PC-3 (cell line): ENCODE results near the gene SKIC2. TPM values are rescaled to one million over a fixed set of nuclear protein-coding genes. Genes with fewer than 3 reads are reported as not detected.
"Not testable (repeated sequence)": the region's sequence is repeated elsewhere in the genome, so short reads cannot be mapped to it uniquely, and the experiment has no call there.

Experiments used
- ATAC-seq: fragments of 200-7000 bp; cut with Tn5 transposase; 2 replicates; pipeline ENCODE4 v1.9.1; 2020; ENCODE audit warnings: mild to moderate bottlenecking, moderate library complexity
- Bru-seq: library from RNA; stranded (reverse); fragments of 400-500 nt; gene quantifications from one replicate; lab custom pipeline; 2021; lab: Mats Ljungman, UMichigan
- BruChase-seq, 2 experiments: library from RNA; stranded (reverse); fragments of 400-500 nt; gene quantifications; one replicate each; lab custom pipeline; 2021; lab: Mats Ljungman, UMichigan
- BruUV-seq: library from RNA; stranded (reverse); fragments of 400-500 nt; replicated peaks from 2 replicates; lab custom pipeline; 2021; lab: Mats Ljungman, UMichigan
- CTCF ChIA-PET: fragments of 300-600 bp; sonication (Branson Sonifier 250); formaldehyde crosslinking; loops from one replicate; lab custom pipeline; 2022; ENCODE audit warnings: antibody characterized with exemption; lab: Charles Lee
- POLR2A ChIA-PET: fragments of 300-600 bp; sonication (Branson Sonifier 250); formaldehyde crosslinking; loops from one replicate; lab custom pipeline; 2022; ENCODE audit warnings: antibody characterized with exemption; ENCODE audit not compliant: unreplicated experiment; lab: Charles Lee
- DNase-seq: peaks from one replicate; pipeline ENCODE4 v3.0.0-alpha.2; 2015
- H2AFZ ChIP-seq: fragments of 300-600 bp; sonication (generic); 2 replicates; pipeline ENCODE4 v1.6.0; 2016; ENCODE audit warnings: antibody characterized with exemption, low read length
- H3F3A ChIP-seq: fragments of 300-600 bp; sonication (generic); one replicate; pipeline ENCODE4 v1.6.0; 2017; ENCODE audit warnings: antibody characterized with exemption, low read length, control low read depth, mild to moderate bottlenecking; ENCODE audit not compliant: unreplicated experiment
- H3K27ac ChIP-seq: fragments of 300-600 bp; sonication (generic); 2 replicates; pipeline ENCODE4 v1.5.1; 2016; ENCODE audit warnings: mild to moderate bottlenecking, low read length
- H3K27me3 ChIP-seq: fragments of 300-600 bp; sonication (generic); 2 replicates; pipeline ENCODE4 v1.6.1; 2016; ENCODE audit warnings: low read length, mixed read lengths
- H3K36me3 ChIP-seq: fragments of 300-600 bp; sonication (generic); 2 replicates; pipeline ENCODE4 v1.6.1; 2016; ENCODE audit warnings: low read depth, mixed run types, low read length, mixed read lengths
- H3K4me1 ChIP-seq: fragments of 300-600 bp; sonication (generic); 2 replicates; pipeline ENCODE4 v1.5.1; 2016; ENCODE audit warnings: low read length; ENCODE audit not compliant: insufficient read depth
- H3K4me2 ChIP-seq: fragments of 300-600 bp; sonication (generic); 2 replicates; pipeline ENCODE4 v1.6.0; 2016; ENCODE audit warnings: low read length
- H3K4me3 ChIP-seq: fragments of 300-600 bp; sonication (generic); 2 replicates; pipeline ENCODE4 v1.5.1; 2016; ENCODE audit warnings: mild to moderate bottlenecking, low read length, mixed read lengths
- H3K79me2 ChIP-seq: fragments of 300-600 bp; sonication (generic); 2 replicates; pipeline ENCODE4 v1.6.1; 2017; ENCODE audit warnings: low read length, mixed read lengths
- H3K9ac ChIP-seq: fragments of 300-600 bp; sonication (generic); 2 replicates; pipeline ENCODE4 v1.6.0; 2016; ENCODE audit warnings: mild to moderate bottlenecking, low read length
- H3K9me2 ChIP-seq: fragments of 300-600 bp; sonication (generic); replicated peaks from 2 replicates; pipeline ENCODE4 v1.6.1; 2016; ENCODE audit warnings: mixed run types, low read length, mixed read lengths
- H3K9me3 ChIP-seq: fragments of 300-600 bp; sonication (generic); 2 replicates; pipeline ENCODE4 v1.6.1; 2016; ENCODE audit warnings: low read length, mixed read lengths
- H4K20me1 ChIP-seq: fragments of 300-600 bp; sonication (generic); 2 replicates; pipeline ENCODE4 v1.6.1; 2016; ENCODE audit warnings: low read length, mixed read lengths
- EZH2 ChIP-seq: fragments of 300-600 bp; sonication (generic); IDR thresholded peaks from one replicate; pipeline ENCODE4 v1.6.1; 2017; ENCODE audit warnings: antibody characterized with exemption, mild to moderate bottlenecking, low read length; ENCODE audit not compliant: unreplicated experiment
- EZH2phosphoT487 ChIP-seq: fragments of 300-600 bp; sonication (generic); IDR thresholded peaks from 2 replicates; pipeline ENCODE4 v1.6.1; 2018; ENCODE audit warnings: mild to moderate bottlenecking, antibody characterized with exemption, low read length, borderline replicate concordance
- intact Hi-C: fragments of 100-400 bp; cut with micrococcal nuclease; formaldehyde crosslinking; loops from 2 replicates; pipeline ENCODE4 v1.9.0; 2023
- long read RNA-seq: library from polyadenylated mRNA; unstranded; transcript quantifications from one replicate; pipeline ENCODE4 v2.0.0, GENCODE V29; 2021; ENCODE audit not compliant: unreplicated experiment
- total RNA-seq: library from RNA; depleted of rRNA; stranded (reverse); fragments of >200 nt; gene quantifications from 2 replicates; pipeline ENCODE4 v1.2.3, GENCODE V29; 2014; rRNA removed
- TF ChIP-seq, protein P1 (sequence below): fragments of 300-600 bp; sonication (generic); conservative IDR thresholded peaks from 2 replicates; pipeline ENCODE4 v1.5.1; 2017; ENCODE audit warnings: antibody characterized with exemption, low read depth, mild to moderate bottlenecking, low read length

The SKIC2 gene
- total RNA-seq (81.9 and 95.0 TPM in 2 replicates), Bru-seq, nascent RNA (percentile 79 among the genes with signal in this experiment), BruChase-seq, experiment 1, labeled RNA remaining after a 6-hour chase (percentile 92 among the genes with signal in this experiment), BruChase-seq, experiment 2, labeled RNA remaining after a 2-hour chase (percentile 82 among the genes with signal in this experiment)
- long read RNA-seq, transcript SKIV2L-201 (28 exons, 3,894 nt), result major isoform, 58 of 212 reads
- long read RNA-seq, partial matches to known transcripts, result 98 of 212 reads
- long read RNA-seq, other reads (novel, unspliced or antisense), result 56 of 212 reads

DNA sequence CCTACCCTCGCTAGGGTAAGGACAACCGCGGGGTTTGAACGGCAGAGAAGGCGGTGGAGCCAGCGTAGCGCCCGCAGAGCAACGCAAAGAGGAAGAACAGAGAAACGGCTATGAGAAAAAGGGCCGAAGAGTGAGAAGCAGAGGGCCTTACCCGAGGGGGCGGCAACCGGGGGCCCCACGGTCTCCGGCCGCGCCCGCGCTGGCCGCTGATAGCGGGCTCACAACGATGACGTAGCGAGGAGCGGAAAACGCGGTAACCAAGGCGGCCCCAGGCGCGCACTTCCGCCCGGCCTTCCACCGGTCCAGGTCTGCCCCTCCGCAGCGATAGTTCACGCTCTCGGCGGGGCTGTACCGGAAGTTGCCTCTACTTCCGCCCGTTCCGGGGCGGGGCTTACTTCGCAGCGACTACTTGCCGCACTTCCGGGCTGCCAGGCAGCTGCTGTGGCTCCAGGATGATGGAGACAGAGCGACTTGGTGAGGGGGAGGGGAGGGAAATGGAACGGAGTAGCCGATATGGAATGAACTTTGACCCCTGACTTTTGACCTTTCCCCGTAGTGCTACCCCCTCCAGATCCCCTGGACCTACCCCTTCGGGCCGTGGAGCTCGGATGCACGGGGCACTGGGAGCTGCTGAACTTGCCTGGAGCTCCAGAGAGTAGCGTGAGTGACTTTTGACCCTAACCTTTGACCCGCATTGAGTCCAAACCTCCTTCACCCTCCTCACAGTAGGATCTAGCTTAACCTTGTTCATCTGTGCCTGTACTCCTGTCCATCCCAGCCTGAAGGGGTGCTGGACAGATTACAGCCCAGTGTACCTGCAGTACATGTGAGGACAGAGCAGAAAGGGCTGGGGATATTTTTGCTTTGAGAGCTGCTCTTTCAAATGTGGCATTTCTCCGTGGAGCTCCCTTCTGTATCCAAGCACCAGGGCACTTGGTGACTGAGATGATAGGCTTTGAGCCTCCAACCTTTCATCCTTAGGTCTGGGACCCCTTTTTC is at the start of gene SKIC2, which contains the start of gene NELFE:
SKIC2 (plus strand) TSS at position 435 of the 999 bp plus-strand sequence; CDS start at position 453, 18 bp downstream.
NELFE (minus strand) TSS at position 231 of the 999 bp plus-strand sequence. CDS start 525 bp downstream, outside the sequence.
- H3K27me3 ChIP-seq, result no peaks in the 10 kb centered on the region
- peaks cover 38% of the 10 kb centered on the region for H3K79me2 ChIP-seq
- H3F3A ChIP-seq, result no peaks in the 10 kb centered on the region
- peaks cover 42% of the 10 kb centered on the region for H3K36me3 ChIP-seq
- peak within 1 kb of the TSS; percentile 98 for H3K4me2 ChIP-seq
- BruUV-seq, result TSS peak; percentile 76
- TF ChIP-seq EZH2, result no peak
- no peak for TF ChIP-seq EZH2phosphoT487
- TF ChIP-seq, protein P1, sequence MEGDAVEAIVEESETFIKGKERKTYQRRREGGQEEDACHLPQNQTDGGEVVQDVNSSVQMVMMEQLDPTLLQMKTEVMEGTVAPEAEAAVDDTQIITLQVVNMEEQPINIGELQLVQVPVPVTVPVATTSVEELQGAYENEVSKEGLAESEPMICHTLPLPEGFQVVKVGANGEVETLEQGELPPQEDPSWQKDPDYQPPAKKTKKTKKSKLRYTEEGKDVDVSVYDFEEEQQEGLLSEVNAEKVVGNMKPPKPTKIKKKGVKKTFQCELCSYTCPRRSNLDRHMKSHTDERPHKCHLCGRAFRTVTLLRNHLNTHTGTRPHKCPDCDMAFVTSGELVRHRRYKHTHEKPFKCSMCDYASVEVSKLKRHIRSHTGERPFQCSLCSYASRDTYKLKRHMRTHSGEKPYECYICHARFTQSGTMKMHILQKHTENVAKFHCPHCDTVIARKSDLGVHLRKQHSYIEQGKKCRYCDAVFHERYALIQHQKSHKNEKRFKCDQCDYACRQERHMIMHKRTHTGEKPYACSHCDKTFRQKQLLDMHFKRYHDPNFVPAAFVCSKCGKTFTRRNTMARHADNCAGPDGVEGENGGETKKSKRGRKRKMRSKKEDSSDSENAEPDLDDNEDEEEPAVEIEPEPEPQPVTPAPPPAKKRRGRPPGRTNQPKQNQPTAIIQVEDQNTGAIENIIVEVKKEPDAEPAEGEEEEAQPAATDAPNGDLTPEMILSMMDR, result no peak
- POLR2A ChIA-PET, result interaction anchor here (0.6 kb wide), 1 partner anchor 12 kb away, joined by 3 read pairs; no protein-coding TSS in a partner anchor
- no peaks in the 10 kb centered on the region for H3K9me2 ChIP-seq
- H3K4me3 ChIP-seq, result peak within 1 kb of the TSS; percentile 96
- ATAC-seq, result peak; percentile 100
- H3K9ac ChIP-seq, result peak within 1 kb of the TSS; percentile 95
- H2AFZ ChIP-seq, result peak within 1 kb of the TSS; percentile 90
- intact Hi-C loops, result loop anchor here (2.0 to 5.0 kb wide), 3 partner anchors 48 to 218 kb away; partner anchors contain the start of genes AGPAT1, RNF5 and ZBTB12
- H3K9me3 ChIP-seq, result no peaks in the 10 kb centered on the region
- CTCF ChIA-PET, result no interaction called here
- H4K20me1 ChIP-seq, result no peaks in the 10 kb centered on the region
- H3K27ac ChIP-seq, result peak within 1 kb of the TSS; percentile 31
- peaks cover 19% of the 10 kb centered on the region for H3K4me1 ChIP-seq
- peak; percentile 99 for DNase-seq

DNA sequence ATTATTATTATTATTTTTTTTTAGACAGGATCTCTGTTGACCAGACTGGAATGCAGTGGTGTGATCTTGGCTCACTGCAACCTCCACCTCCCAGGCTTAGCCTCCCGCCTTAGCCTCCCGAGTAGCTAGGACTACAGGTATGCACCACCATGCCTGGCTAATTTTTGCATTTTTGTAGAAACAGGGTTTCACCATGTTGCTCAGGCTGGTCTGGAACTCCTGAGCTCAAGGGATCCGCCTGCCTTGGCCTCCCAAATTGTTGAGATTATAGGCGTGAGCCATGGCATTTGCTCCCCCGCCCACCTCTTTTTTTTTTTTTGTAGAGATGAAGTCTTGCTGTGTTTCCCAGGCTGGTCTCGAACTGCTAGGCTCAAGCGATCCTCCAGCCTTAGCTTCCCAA is 49.7 kb upstream of the SKIC2 start:
- H3K4me3 ChIP-seq, CTCF ChIA-PET, H3K27me3 ChIP-seq, H3F3A ChIP-seq, BruUV-seq, H2AFZ ChIP-seq, H4K20me1 ChIP-seq, H3K9me3 ChIP-seq, H3K79me2 ChIP-seq, DNase-seq, H3K36me3 ChIP-seq, H3K9ac ChIP-seq, POLR2A ChIA-PET, ATAC-seq, H3K9me2 ChIP-seq, H3K4me2 ChIP-seq: not testable (repeated sequence)
- Histone ChIP-seq H3K4me1 (peaks cover 33% of the 10 kb centered on the region), H3K27ac (peak overlapping the region; percentile 81)
- intact Hi-C loops, result loop anchor here (10.0 kb wide), 1 partner anchor 206 kb away; no protein-coding TSS in a partner anchor
